Placental epithelial cell (primary cell): ENCODE measurements around the gene TINAG. TPM values are rescaled to one million over a fixed set of nuclear protein-coding genes. Genes with fewer than 3 reads are reported as not detected.

Experiments used
- total RNA-seq: library from RNA; depleted of rRNA; stranded (reverse); fragments of >200 nt; gene quantifications from 2 replicates; pipeline ENCODE4 v1.2.3, GENCODE V29; 2012

The TINAG gene
- total RNA-seq, result not detected in 2 replicates

GRCh38 chr6:54308289-54308985 is at the start of gene TINAG:
TSS of gene TINAG (plus strand) at chr6:54308441. CDS start at chr6:54308551, 110 bp downstream.

Other genes starting within 250 kb of the TINAG start
- gene MLIP, start 197.0 kb upstream of the TINAG start, total RNA-seq, result not detected in 2 replicates